NCI-H146 treated with DMSO at 0.1 percent for 48 hours (cell line): ENCODE data around the gene GRIA4.
"Not testable (repeated sequence)": the region's sequence is repeated elsewhere in the genome, so short reads cannot be mapped to it uniquely, and the experiment has no call there.

Source experiments
- DNase-seq: peaks from one replicate; lab custom pipeline; 2025; ENCODE audit not compliant: unreplicated experiment; lab: John Stamatoyannopoulos, UW

The GRIA4 gene

DNA sequence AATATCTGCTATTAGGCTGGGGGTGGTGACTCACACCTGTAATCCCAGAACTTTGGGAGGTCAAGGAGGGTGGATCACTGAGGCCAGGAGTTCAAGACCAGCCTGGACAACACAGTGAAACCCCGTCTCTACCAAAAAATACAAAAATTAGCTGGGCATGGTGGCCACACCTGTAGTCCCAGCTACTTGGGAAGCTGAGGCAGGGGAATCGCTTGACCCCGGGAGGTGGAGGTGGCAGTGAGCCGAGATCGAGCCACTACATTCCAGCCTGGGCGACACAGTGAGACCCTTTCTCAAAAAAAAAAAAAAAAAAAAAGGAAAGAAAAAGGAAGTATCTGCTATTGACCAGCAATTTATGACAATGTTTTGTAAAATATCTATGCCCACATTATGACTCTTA, 176.0 kb downstream of the GRIA4 start:
- not testable (repeated sequence) for DNase-seq

DNA sequence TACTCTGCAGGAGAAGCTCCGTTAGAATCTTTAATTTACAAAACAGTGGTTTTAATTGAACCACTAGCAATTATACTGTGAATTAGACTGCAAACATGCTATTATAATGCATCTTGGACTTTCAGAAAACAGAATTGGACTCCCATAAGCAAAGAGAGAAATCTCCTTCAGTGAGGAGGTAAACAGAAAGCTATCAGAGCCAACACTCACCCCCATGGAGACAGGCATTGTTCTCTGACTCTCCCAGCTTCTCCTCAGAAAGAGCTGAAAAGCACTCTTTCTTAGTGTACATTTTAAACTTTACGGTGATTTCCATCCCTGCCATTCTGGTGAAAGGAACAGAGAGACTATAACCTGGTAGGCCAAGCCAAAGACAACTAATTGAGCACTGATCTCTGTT, 176.9 kb downstream of the GRIA4 start:
- no peak for DNase-seq

DNA sequence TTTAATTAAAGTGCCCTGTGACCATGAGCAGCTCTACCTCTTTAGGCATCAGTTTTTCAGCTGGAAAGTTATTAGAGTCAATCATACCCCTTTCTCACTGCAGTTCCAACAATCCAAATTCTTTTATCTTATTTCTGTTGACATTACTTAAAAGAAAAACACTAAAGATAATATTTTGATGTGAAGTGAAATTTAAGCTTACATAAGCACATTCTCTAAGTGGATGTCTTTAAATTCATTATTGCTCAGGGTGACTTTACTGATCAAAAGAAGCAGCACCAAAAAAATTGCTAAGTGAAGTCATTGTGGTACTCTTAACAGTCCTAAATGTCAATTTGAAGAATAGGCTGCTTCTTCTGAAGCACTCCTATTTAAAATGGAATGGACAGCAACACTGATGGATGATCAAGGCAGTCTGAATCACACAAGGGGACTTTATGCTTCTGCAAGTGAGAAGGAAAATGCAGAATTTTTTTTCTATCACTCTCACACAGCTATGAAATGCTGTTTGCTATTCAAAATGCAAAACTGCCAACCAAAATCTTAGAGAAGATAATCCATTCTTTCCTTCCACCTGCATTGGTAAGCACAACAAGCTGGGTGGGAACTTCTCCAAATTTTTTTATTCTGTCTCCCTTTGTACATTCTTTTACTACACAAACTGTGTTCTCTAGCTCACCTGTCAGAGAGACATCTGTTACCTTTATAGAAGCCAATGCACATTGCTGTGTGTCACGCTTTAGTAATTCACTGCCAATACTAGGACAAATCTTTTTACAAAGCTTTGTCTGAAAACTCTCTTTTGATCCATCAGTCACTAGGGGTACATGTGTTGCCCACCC, 179.9 kb downstream of the GRIA4 start:
- DNase-seq = no peak

DNA sequence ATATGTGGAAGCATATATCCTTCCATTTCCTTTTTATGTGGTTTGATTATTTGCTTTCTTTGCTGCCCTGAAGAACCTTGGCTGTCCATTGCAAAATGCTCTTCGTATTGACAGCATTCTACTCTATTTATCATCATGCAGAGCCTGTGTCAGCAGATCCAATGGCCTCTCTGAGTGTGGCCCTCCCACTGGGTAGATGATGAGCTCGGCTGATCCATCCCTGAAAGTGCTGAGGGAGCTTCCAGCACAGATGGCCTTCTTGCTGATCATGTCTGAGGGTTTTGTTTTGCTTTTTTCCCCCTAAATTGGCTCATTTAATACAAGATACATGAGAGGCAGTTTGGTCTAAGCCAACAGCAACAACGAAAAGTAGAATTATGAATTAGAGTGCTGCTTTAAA, 181.0 kb downstream of the GRIA4 start:
- DNase-seq = peak; percentile 11

DNA sequence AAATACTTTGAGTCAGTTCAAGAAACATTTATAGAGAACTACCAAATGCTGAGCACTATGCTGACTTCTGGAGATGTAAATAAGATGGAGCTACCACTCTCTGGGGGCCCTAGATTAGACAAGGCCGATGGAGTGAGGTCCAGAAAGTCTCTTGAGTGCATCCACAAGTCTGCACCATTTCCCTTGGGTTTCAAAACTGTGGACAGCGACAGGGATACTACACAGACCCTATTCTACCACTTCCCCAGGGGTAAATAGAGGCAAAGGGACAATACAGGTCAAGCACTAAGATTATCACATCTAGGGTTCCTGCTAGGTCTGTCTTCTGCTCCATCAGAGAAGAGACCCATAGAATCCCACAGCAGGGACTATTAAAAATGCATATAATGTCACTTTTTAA, 183.2 kb downstream of the GRIA4 start:
- DNase-seq = no peak

DNA sequence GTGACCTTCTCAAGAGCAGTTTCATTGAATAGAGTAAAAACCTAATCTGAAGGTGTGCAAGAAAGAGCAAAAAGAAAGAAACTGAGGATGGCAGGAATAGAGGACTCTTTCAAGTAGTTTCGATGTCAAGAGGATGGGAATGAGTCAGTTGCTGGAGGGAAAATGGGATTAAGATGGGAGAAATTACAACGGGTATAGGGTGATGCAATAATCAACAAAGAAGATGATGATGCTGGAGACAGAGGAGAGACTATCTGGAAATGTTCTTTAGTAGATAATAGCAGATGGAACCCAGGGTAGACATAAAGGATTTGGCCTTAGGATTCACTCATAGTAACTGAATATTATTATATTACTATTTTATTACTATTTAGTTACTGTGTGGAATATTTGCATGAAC, 189.4 kb downstream of the GRIA4 start:
- DNase-seq = no peak

DNA sequence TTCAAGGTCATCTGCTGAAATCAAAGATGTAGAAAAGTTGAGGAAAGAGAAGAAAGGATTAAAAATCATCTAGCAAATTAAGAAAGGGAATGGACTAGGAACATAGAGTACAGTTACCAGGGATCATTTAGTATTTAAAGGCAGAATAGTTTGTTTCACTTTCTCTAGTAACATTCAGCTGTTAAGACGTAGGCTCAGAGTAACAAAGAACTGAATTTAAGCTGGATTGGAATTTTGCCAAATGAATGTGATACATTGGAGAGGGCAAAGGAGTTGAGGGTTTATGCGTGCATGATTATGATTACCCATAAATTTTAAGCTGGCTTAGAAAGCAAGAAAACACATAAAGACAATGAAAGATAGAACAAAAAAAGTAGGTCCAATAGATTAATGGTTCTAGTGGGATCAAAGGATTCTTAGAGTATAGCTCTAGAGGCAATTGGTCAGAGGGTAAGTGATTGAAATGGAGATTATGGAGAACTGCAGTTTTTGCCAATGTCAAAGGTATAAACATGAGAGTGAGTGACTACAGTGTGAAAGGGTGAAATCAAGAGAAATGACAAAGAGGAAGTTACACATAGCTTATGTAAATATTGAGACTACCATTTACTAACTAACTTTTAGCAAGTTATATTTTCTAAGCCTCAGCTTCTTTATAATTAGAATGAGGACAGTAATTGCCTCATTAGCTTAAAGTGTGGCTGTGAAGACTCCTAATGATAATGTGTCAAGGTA, 190.0 kb downstream of the GRIA4 start:
- no peak for DNase-seq

DNA sequence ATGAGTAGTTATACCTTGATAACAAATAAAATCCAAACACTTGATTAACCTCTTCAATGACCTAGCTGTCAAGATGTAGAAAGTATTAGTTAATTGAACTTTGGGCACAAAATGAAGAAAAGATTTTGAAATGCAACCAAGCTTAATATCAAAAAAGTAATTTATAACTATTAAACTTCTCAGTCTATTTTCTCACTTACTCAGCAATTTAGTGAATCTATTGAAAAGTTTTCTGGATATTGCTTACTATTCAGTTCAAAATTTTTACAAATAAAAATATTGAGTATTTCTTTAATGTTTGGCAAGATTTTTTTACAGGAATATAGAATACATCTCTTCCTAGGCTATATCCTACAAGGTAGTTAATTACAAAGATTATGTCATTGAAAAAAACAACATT, 192.5 kb downstream of the GRIA4 start:
- no peak for DNase-seq

DNA sequence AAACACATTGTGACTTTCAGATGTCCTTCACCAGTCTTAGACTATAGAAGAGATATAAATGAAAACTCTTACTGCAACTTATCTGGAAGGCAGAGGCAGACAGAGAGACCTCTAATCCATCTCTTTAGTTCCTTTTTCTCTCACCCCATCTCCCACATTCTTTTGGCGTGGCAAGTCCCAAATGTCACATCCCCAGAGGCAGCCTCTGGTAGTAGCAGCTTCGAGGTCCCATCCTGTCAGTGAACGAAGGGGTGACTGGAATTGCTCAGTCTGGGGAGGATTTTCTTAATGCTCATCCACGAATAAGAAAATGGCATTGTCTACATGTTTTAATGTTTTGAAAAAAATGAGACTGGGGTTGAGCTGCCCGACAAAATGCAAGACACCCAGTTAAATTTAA, 201.4 kb downstream of the GRIA4 start:
- no peak for DNase-seq

DNA sequence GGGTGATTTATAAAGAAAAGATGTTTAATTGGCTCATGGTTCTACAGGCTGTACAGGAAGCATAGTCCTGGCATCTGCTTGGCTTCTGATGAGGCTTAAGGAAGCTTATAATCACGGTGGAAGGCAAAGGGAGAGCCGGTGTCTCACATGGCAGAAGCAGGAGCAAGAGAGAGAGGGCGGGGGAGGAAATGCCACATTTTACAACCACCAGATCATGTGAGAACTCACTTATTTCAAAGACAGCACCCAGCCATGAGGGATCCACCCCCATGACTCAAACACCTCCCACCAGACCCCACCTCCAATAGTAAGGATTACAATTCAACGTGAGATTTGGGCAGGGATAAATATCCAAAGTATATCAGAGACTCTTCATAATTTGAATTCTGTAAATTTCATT, 211.5 kb downstream of the GRIA4 start:
- no peak for DNase-seq

DNA sequence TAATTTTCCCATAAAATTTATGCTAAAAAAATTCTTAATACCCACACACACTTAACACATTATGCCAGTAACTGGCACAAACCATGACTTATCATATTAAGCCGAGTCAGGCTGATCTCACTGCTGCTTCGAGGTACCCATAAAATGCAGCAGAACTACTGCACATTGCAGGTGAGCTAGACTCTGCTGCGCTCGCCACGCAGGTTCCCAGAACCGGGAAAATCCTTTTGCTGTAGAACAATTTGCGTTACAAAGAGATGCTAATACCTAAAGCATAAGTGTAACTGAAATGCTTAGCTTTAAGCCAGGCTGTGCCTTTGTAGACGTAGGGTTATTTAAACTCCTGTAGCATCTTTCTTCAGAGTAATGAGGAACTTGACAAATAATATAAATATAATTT, 211.9 kb downstream of the GRIA4 start:
- no peak for DNase-seq

DNA sequence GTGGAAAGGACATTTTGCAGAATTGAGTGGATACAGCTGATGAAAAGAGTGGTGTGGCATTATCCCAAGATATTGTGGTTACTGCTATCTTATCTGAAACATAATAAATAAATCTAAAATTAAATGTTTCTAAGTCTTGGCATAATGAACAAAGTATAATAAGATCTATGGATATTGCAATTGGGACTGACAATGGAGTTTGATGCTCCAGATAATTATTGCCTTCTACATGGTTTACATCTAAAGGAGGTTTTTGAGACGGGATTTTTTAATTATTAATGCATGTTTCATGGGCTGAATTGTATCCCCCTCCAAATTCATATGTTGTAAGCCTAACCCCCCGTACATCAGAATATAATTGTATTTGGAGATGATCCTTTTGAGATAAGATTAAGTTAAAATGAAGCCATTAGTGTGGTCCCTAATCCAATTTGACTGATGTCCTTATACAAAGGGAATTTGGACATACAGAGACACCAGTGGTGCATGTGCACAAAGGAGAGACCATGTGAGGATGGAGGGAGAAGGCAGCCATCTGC, 213.7 kb downstream of the GRIA4 start:
- DNase-seq = no peak

DNA sequence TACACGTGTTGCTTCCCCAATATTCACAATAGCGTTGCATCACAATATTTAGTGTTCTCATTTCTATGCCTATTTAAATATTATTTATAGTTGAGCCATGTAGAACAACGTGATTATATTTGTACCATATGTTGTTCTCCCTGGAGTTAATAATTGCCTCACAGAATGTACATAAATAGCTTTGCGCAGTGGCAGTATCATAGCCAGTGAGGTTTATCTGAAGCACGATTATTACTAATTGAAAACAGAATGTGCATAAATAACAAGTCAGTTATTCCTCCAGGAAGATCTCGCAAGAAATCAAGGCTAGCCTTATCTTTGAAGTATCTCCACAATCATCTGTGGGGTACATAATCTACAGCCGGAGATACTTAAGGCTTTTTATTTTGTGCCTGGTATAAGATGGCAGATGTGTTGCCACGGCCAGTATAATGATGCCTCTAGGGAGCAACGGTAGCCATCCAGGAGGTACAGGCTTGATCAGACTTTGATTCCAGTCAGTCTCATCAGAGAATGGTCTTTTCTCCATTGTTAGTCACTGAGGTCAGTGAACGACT, 214.7 kb downstream of the GRIA4 start:
- DNase-seq = no peak

DNA sequence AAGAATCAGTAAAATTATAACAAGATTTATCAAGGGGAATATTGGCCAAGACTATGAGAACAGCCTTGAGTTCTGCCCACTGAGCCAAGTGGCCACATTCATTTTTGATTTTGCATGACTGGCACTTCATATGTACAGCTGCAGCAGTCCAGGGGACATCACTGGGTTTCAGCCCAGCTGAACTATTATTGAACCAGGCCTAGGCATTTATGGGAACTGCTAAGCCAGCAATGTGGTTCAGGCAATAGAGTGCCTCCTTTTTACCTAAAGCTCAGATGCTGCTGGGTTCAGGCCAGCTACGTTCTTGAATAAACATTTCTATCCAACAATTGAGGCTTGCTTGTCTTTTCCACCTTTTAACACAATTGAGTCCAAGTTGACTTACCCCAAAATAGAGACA, 215.3 kb downstream of the GRIA4 start:
- DNase-seq = no peak

DNA sequence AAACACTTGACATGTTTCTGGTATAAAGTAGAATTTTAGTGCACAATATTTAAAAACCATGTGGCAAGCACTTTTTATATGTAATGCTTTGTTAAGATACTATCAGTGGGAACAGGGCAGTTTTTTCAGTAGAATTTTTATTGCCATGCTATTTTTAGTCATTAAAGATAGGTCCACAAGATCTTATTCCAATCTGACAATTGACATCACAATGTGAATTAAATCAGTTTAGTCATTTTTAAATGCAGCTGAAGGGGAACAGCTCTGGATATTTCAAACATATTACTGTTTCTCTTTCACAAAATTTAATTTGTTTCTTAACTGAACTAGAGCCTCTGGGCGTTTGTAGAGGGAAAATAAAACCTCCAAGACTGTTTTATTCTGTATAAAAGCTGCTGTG, 218.0 kb downstream of the GRIA4 start:
- DNase-seq = no peak

DNA sequence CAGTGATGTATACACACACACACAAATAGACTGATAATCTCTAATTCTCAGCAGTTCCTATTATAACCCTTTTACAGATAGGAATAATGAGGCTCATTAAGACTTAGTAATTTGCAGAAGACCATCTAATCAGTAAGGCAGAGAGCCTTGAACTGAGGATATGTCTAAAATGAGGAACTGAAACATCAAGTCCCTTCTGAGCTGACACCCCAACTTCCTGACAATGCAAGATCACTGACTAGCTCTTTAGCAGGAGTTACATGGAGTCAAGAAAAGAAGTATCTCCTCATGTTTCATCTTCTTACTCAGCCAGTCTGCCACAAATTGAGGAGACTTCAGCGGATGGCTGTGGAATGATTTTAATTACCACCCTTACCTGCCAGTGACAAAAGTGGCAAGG, 219.2 kb downstream of the GRIA4 start:
- no peak for DNase-seq

DNA sequence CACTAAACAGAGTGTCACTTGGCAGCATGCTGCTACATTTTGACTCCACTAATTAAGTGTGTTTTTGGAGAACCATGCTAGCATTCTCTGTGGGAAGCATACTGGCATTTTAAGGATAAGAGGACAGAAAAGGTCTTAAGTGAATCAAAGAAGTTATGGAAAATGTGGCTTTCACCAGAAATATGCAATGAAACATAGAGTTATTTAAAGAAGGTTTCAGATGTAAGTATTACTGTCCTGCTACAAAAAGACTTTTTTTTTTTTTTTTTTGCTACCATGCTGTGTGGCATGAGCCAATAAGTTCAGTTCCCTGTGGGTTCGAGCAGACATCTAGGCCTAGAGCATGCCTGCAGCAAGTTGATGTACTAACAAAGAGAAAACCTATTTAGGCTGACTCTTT, 224.6 kb downstream of the GRIA4 start:
- DNase-seq = no peak

DNA sequence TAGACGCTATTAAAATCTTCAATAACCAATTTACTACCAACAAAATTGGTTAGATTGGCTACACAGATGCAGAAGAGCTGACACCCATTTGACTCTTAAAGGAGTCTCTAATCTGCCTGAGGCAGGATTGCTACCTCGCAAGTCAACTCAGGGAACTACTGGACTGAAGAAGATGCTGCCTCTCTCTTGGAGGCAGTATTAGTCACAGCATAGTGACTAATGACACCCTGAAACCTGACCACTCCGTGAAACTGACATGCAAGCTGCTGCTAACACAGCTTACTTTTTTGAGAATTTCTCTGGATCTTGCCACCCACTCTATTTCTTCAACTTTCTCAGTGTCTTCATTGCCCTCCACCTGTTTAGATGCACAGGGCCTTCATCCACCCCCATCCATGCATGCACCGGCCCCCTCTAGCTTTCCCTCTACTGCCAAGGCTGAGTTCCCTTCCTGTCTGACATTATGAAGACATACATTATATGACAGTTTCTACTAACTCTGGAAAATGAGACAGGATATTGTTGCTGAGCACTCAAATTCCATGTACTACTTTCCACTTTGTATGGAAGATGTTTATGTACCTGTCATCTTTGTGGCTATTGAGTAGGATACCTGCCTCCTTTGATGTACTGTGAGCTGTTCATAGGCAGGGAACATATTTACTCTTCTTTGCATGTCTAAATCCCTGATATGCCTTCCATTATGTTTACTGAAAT, 229.0 kb downstream of the GRIA4 start:
- DNase-seq = no peak

DNA sequence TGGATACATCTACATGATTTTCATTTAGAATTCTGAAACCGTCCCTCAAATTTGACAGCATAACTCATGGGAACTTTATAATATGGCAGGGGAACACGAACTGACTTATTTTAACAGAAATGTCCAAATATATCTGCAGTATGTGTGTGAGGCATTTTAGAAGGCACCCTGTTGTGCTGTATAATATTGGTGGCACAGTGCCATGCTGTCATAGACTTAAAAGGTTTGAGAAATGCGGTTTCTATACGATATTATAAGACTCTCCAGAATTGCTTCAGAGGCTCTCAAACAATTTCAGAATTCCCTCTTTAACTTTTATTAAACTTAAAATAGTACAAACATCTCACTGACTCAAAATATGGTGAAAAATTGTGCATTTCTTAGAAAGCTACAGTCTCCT, 230.5 kb downstream of the GRIA4 start:
- no peak for DNase-seq

DNA sequence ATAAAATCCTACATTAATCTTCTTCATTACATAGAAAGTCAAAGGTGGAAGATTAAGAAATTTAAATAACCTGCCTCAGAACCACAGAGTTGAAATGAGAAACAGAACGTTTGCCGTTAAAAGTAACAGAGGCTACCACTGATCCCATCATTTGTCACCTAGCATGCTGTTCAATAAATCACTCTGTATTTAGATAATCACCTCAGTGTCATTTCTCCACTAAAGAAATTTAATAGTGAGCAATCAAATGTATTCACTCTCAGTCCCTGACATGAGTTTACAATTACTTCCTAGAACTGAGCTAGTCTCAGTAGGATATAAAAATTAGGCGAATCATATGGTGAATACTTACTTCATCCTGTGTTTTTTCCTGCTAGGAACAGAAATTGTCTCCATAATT, 242.5 kb downstream of the GRIA4 start:
- no peak for DNase-seq

DNA sequence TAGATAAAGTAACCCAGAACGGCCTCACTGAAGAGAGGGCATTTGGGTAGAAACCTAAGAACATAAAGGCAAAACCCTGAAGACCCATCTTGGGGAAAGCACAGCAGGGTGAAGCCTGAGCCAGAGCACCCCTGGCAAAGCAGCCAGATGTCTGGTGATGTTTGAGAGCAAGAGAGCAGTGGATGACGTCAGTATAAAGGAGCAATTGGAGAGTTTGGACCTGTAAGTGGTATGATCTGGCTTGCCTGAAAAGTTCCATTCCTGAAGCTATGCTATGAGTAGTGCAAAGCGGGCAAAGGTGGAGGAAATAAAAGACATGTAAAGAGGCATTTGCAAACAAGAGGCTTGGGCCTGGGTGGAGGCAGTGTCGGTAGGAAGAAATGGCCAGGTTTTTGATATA, 244.4 kb downstream of the GRIA4 start:
- no peak for DNase-seq
